CD8-positive, alpha-beta memory T cell (primary cell): Measurements from ENCODE around the gene GIMAP8. TPM values are rescaled to one million over a fixed set of nuclear protein-coding genes. Genes with fewer than 3 reads are reported as not detected.

Experiments used
- CTCF ChIA-PET: fragments of 350-600 bp; sonication (Branson Sonifier 250); formaldehyde crosslinking; loops from one replicate; lab custom pipeline; 2021; ENCODE audit warnings: antibody characterized with exemption; lab: Charles Lee
- POLR2A ChIA-PET: fragments of 350-600 bp; sonication (Branson Sonifier 250); formaldehyde crosslinking; loops from one replicate; lab custom pipeline; 2021; ENCODE audit warnings: antibody characterized with exemption; lab: Charles Lee
- DNase-seq, 5 donors: peaks; one replicate each; pipeline versions ENCODE4 v3.0.0 to v3.0.0-alpha.2; 2020 to 2022; ENCODE audit warnings: mixed read lengths in 1 of 5
- H3K27ac ChIP-seq: one replicate; pipeline ENCODE4 v1.7.0; 2013; ENCODE audit warnings: low read depth, mild to moderate bottlenecking, low read length, moderate library complexity
- H3K27me3 ChIP-seq: 2 replicates; pipeline ENCODE4 v1.7.0; 2013; ENCODE audit warnings: low read length, mild to moderate bottlenecking; ENCODE audit not compliant: insufficient read depth, poor library complexity, severe bottlenecking
- H3K36me3 ChIP-seq: 2 replicates; pipeline ENCODE4 v1.7.0; 2013; ENCODE audit warnings: mild to moderate bottlenecking, low read length, moderate library complexity; ENCODE audit not compliant: insufficient read depth
- H3K4me1 ChIP-seq: 2 replicates; pipeline ENCODE4 v1.7.0; 2013; ENCODE audit warnings: mild to moderate bottlenecking, low read length, moderate library complexity; ENCODE audit not compliant: insufficient read depth
- H3K4me3 ChIP-seq: 2 replicates; pipeline ENCODE4 v1.7.0; 2013; ENCODE audit warnings: mild to moderate bottlenecking, low read length
- H3K9me3 ChIP-seq: 2 replicates; pipeline ENCODE4 v1.7.0; 2013; ENCODE audit warnings: mild to moderate bottlenecking, low read length
- H3K27ac Mint-ChIP-seq, 8 donors: one replicate each; pipeline ENCODE4 v1.8.0; 2020 to 2021; ENCODE audit warnings: mixed read lengths in 8 of 8, mild to moderate bottlenecking in 6 of 8, inconsistent platforms in 3 of 8, moderate library complexity in 3 of 8
- H3K27me3 Mint-ChIP-seq, 2 donors: one replicate each; pipeline ENCODE4 v1.8.0; 2020 to 2021; ENCODE audit warnings: mixed read lengths in 2 of 2, mild to moderate bottlenecking in 1 of 2, moderate library complexity in 1 of 2
- H3K36me3 Mint-ChIP-seq, 3 donors: one replicate each; pipeline ENCODE4 v1.8.0; 2020 to 2021; ENCODE audit warnings: mixed read lengths in 3 of 3, inconsistent platforms in 1 of 3, mild to moderate bottlenecking in 1 of 3
- H3K4me1 Mint-ChIP-seq, 3 donors: one replicate each; pipeline ENCODE4 v1.8.0; 2020 to 2021; ENCODE audit warnings: mixed read lengths in 3 of 3, inconsistent platforms in 1 of 3, mild to moderate bottlenecking in 1 of 3
- H3K4me3 Mint-ChIP-seq, 7 donors: one replicate each; pipeline ENCODE4 v1.8.0; 2020 to 2021; ENCODE audit warnings: mixed read lengths in 7 of 7, mild to moderate bottlenecking in 6 of 7, moderate library complexity in 4 of 7, inconsistent platforms in 2 of 7
- H3K9me3 Mint-ChIP-seq, 5 donors: one replicate each; pipeline ENCODE4 v1.8.0; 2020 to 2022; ENCODE audit warnings: mixed read lengths in 5 of 5, mild to moderate bottlenecking in 3 of 5, moderate library complexity in 2 of 5, inconsistent platforms in 1 of 5
- polyA plus RNA-seq: library from polyadenylated mRNA; unstranded; fragments of 300-500 nt; fragmentation: Illumina TruSeq; gene quantifications from one replicate; pipeline ENCODE4 v1.2.3, GENCODE V29; 2021
- total RNA-seq, 2 experiments: library from RNA; stranded (reverse); gene quantifications; one replicate each; pipeline ENCODE4 v1.2.3, GENCODE V29; 2021

GIMAP8 gene
- total and polyA plus RNA-seq, 3 experiments from 2014 or later = 11.8 to 30.1 (median 12.3) TPM

- no peaks in the 10 kb centered on the region for H3K27me3 ChIP-seq
- H3K9me3 ChIP-seq = no peaks in the 10 kb centered on the region
- Mint-ChIP-seq H3K9me3 (no peaks in the 10 kb centered on the region), H3K4me3 (no peak overlapping the region), H3K4me1 (peaks cover 11 to 18% (median 15%) of the 10 kb centered on the region in 3 donors), H3K36me3 (no peaks in the 10 kb centered on the region), H3K27ac (no peak overlapping the region), H3K27me3 (peaks cover 4 to 10% of the 10 kb centered on the region in 2 donors)
- H3K4me1 ChIP-seq = peaks cover 6% of the 10 kb centered on the region
- CTCF ChIA-PET = interaction anchor here (0.9 kb wide), 1 partner anchor 15 kb away, joined by 3 read pairs; no protein-coding TSS in a partner anchor
- H3K36me3 ChIP-seq = no peaks in the 10 kb centered on the region
- H3K27ac ChIP-seq = no peak overlapping the region
- POLR2A ChIA-PET = no interaction called here
- DNase-seq = no peak
- no peak overlapping the region for H3K4me3 ChIP-seq
Observed at GRCh38 chr7:150434240-150434639, 16.2 kb upstream of the GIMAP8 start.

DNA sequence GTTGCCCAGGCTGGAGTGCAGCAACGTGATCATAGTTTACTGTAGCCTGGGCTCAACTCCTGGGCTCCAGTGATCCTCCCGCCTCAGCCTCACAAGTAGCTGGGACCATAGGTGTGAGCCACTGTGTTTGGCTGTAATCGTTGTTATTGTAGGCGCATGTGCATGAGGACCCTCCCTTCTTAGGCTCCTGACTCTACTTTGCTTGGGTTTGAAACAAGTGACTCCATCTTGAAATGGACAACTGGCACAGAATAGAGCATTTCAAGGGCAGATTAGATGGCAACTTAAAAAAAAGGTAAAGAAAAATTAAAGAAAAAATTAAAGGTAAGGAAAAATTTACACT, 15.4 kb upstream of the GIMAP8 start:
- no peak overlapping the region for H3K4me3 Mint-ChIP-seq
- H3K36me3 Mint-ChIP-seq = no peaks in the 10 kb centered on the region
- H3K27me3 Mint-ChIP-seq = peaks cover 4 to 6% of the 10 kb centered on the region in 2 donors

DNA sequence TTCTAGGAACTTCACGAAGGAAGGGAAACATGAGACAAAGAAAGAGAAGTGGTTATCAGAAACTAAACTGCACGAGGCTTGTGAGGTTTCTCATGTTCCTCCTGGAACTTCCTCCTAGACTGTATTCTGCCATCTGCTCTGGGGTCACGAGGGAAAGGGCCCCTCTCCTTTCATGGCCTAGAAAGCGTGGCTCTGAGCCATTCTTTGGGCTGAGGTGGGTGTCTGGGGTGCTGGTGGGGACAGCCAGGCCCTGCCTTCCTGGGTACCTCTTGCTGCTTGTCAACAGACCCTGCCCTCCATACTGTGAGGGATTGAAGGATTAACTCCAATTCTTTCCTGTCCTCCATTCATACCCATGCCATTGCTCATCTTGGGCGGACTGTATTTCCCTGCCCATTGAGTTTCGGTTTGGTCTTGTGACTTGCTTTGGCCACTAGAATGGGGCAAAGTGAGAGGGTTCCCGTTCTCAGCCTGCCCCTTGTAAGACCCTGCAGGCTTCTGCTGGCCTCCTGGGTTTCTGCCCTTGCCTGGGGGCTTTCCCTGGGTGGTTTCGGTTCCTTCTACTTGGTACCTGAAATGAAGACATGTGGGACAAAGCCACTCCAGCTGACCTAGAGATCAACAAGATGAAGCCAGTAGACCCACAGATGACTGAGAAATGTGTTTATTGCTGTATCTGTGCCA, 14.9 kb upstream of the GIMAP8 start:
- H3K27ac ChIP-seq = no peak overlapping the region
- H3K4me3 Mint-ChIP-seq = no peak overlapping the region

More for the DNA sequence above, 15.4 kb upstream of the GIMAP8 start:
- Histone ChIP-seq H3K27me3 (no peaks in the 10 kb centered on the region), H3K36me3 (no peaks in the 10 kb centered on the region), H3K4me3 (no peak overlapping the region), H3K9me3 (no peaks in the 10 kb centered on the region), H3K27ac (no peak overlapping the region), H3K4me1 (peaks cover 6% of the 10 kb centered on the region)
- DNase-seq = no peak
- ChIA-PET CTCF (no interaction called here), POLR2A (no interaction called here)
- H3K27ac Mint-ChIP-seq = no peak overlapping the region
- peaks cover 17 to 21% (median 19%) of the 10 kb centered on the region in 3 donors for H3K4me1 Mint-ChIP-seq
- H3K9me3 Mint-ChIP-seq = no peaks in the 10 kb centered on the region

DNA sequence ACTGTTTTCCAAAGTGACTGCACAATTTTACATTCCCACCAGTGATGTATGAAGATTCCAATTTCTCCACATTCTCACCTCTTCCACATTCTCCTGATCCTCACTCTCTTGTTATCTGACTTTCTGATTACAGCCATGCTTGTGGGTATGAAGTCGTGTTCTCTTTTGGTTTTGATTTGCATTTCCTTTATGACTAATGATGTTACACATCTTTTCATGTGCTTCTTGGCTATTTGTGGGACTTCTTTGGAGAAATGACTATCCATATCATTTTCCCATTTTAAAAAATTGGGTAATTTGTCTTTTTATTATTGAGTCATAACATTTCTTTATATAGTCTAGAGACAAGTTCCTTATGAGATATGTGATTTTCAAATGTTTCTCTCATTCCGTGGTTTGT, 10.5 kb upstream of the GIMAP8 start:
- Histone ChIP-seq H3K36me3 (no peaks in the 10 kb centered on the region), H3K4me3 (no peak overlapping the region), H3K9me3 (peaks cover 8% of the 10 kb centered on the region), H3K27me3 (no peaks in the 10 kb centered on the region), H3K27ac (no peak overlapping the region), H3K4me1 (no peaks in the 10 kb centered on the region)
- peaks cover 7 to 19% (median 11%) of the 10 kb centered on the region in 3 donors for H3K4me1 Mint-ChIP-seq
- peak overlapping the region in 2 of 8 donors; percentile 1 to 47 for H3K27ac Mint-ChIP-seq
- ChIA-PET CTCF (interaction anchor here (1.0 kb wide), 1 partner anchor 9 kb away, joined by 3 read pairs; no protein-coding TSS in a partner anchor), POLR2A (no interaction called here)
- peaks cover 0 to 10% (median 2%) of the 10 kb centered on the region in 5 donors for H3K9me3 Mint-ChIP-seq
- peak overlapping the region in 2 of 7 donors; percentile 0 to 2 for H3K4me3 Mint-ChIP-seq
- no peak for DNase-seq
- peaks cover 0 to 12% (median 3%) of the 10 kb centered on the region in 3 donors for H3K36me3 Mint-ChIP-seq
- H3K27me3 Mint-ChIP-seq = no peaks in the 10 kb centered on the region

More for the DNA sequence above, 14.9 kb upstream of the GIMAP8 start:
- Histone ChIP-seq H3K27me3 (no peaks in the 10 kb centered on the region), H3K9me3 (no peaks in the 10 kb centered on the region), H3K4me3 (no peak overlapping the region), H3K4me1 (peaks cover 6% of the 10 kb centered on the region), H3K36me3 (no peaks in the 10 kb centered on the region)
- ChIA-PET CTCF (no interaction called here), POLR2A (no interaction called here)
- Mint-ChIP-seq H3K9me3 (no peaks in the 10 kb centered on the region), H3K36me3 (no peaks in the 10 kb centered on the region), H3K4me1 (peaks cover 22 to 27% (median 24%) of the 10 kb centered on the region in 3 donors), H3K27ac (peak overlapping the region in 1 of 8 donors; percentile 68), H3K27me3 (peaks cover 3 to 4% of the 10 kb centered on the region in 2 donors)
- no peak for DNase-seq

DNA sequence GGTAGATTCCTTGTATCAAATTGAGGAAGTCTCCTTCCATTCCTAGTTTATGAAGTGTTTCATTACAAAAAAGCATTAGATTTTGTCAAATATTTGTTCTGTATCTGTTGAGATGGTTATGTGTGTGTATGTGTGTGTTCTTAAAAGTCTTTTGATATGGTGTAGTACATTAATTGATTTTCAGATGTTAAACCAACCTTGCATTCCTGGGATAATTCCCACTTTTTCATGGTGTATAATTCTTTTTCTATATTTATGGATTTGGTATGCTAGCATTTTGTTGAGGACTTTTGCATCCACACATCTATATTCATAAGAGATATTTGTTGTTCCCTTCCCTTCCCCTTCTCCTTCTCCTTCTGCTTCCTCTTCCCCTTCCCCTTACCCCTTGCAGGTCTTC, 8.9 kb upstream of the GIMAP8 start:
- Histone ChIP-seq H3K27me3 (no peaks in the 10 kb centered on the region), H3K4me1 (peaks cover 5% of the 10 kb centered on the region), H3K36me3 (no peaks in the 10 kb centered on the region), H3K4me3 (no peak overlapping the region), H3K9me3 (peaks cover 8% of the 10 kb centered on the region), H3K27ac (no peak overlapping the region)
- Mint-ChIP-seq H3K36me3 (peaks cover 0 to 12% (median 3%) of the 10 kb centered on the region in 3 donors), H3K4me3 (no peak overlapping the region), H3K27ac (no peak overlapping the region), H3K4me1 (peaks cover 10 to 25% (median 15%) of the 10 kb centered on the region in 3 donors), H3K9me3 (peaks cover 0 to 10% (median 2%) of the 10 kb centered on the region in 5 donors), H3K27me3 (no peaks in the 10 kb centered on the region)
- no peak for DNase-seq
- POLR2A ChIA-PET = no interaction called here
- CTCF ChIA-PET = no interaction called here

DNA sequence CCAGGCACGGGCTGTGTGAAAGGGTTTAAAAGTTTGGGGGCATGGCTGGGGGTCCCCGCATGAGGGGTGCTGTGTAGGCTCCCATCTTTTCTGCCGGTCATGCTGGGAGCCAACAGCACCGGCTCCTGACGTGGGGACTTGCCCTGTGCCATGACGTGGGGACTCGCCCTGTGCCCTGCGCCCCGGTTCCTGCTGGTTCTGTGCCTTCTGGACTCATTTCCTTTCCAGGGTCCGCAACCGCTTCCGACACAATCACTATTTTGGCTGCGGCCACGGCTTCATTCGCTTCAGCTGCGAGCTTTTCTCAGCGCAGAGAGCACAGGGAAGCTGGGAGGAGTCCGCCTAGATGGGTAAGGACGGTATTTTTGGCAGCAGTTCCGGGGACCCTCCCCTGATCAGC, 7.6 kb upstream of the GIMAP8 start:
- ChIA-PET POLR2A (no interaction called here), CTCF (no interaction called here)
- no peak for DNase-seq
- H3K27me3 Mint-ChIP-seq = no peaks in the 10 kb centered on the region
- peaks cover 21 to 37% (median 27%) of the 10 kb centered on the region in 3 donors for H3K4me1 Mint-ChIP-seq
- peaks cover 0 to 10% (median 2%) of the 10 kb centered on the region in 5 donors for H3K9me3 Mint-ChIP-seq
- Histone ChIP-seq H3K27ac (no peak overlapping the region), H3K9me3 (peaks cover 8% of the 10 kb centered on the region), H3K36me3 (no peaks in the 10 kb centered on the region), H3K4me1 (peaks cover 12% of the 10 kb centered on the region), H3K27me3 (no peaks in the 10 kb centered on the region), H3K4me3 (no peak overlapping the region)
- peaks cover 0 to 12% (median 3%) of the 10 kb centered on the region in 3 donors for H3K36me3 Mint-ChIP-seq
- H3K4me3 Mint-ChIP-seq = no peak overlapping the region
- H3K27ac Mint-ChIP-seq = no peak overlapping the region

GRCh38 chr7:150443793-150444540, 6.5 kb upstream of the GIMAP8 start:
- H3K27me3 ChIP-seq = no peaks in the 10 kb centered on the region
- H3K9me3 Mint-ChIP-seq = peaks cover 0 to 10% (median 2%) of the 10 kb centered on the region in 5 donors
- H3K4me1 Mint-ChIP-seq = peaks cover 31 to 48% (median 38%) of the 10 kb centered on the region in 3 donors
- H3K27ac Mint-ChIP-seq = no peak overlapping the region
- H3K27ac ChIP-seq = no peak overlapping the region
- H3K4me3 ChIP-seq = no peak overlapping the region
- DNase-seq = no peak
- H3K9me3 ChIP-seq = peaks cover 8% of the 10 kb centered on the region
- POLR2A ChIA-PET = no interaction called here
- H3K36me3 Mint-ChIP-seq = peaks cover 0 to 12% (median 3%) of the 10 kb centered on the region in 3 donors
- peaks cover 20% of the 10 kb centered on the region for H3K4me1 ChIP-seq
- CTCF ChIA-PET = interaction anchor here (0.9 to 2.6 kb wide), 3 partner anchors 56 to 313 kb away, joined by 3 to 9 read pairs (median 4); partner anchors contain the start of gene GIMAP1
- H3K4me3 Mint-ChIP-seq = no peak overlapping the region
- peaks cover 0 to 1% of the 10 kb centered on the region in 2 donors for H3K27me3 Mint-ChIP-seq
- no peaks in the 10 kb centered on the region for H3K36me3 ChIP-seq
